Loucy (cell line): ENCODE results near the gene C7orf33.

ENCODE experiments used
- H2AFZ ChIP-seq: fragments of 200-600 bp; sonication (generic); 2 replicates; pipeline ENCODE4 v1.6.0; 2016; ENCODE audit warnings: antibody characterized with exemption, mild to moderate bottlenecking, low read length, moderate library complexity
- H3F3A ChIP-seq: fragments of 200-600 bp; 2 replicates; pipeline ENCODE4 v1.6.0; 2016; ENCODE audit warnings: antibody characterized with exemption, low read depth, mild to moderate bottlenecking
- H3K27me3 ChIP-seq: fragments of 200-600 bp; sonication (generic); 2 replicates; pipeline ENCODE4 v1.6.1; 2014; ENCODE audit warnings: low read length, mild to moderate bottlenecking; ENCODE audit not compliant: insufficient read depth, poor library complexity, severe bottlenecking
- H3K36me3 ChIP-seq: fragments of 200-600 bp; sonication (generic); 2 replicates; pipeline ENCODE4 v1.6.1; 2016; ENCODE audit warnings: low read length; ENCODE audit not compliant: insufficient read depth
- H3K4me1 ChIP-seq: fragments of 200-600 bp; sonication (generic); 2 replicates; pipeline ENCODE4 v1.5.1; 2014; ENCODE audit warnings: low read length, mild to moderate bottlenecking; ENCODE audit not compliant: insufficient read depth, poor library complexity, severe bottlenecking
- H3K4me2 ChIP-seq: fragments of 200-600 bp; sonication (generic); 2 replicates; pipeline ENCODE4 v1.6.0; 2014; ENCODE audit warnings: antibody characterized with exemption, low read length, low read depth, mild to moderate bottlenecking; ENCODE audit not compliant: poor library complexity, severe bottlenecking
- H3K4me3 ChIP-seq: fragments of 200-600 bp; sonication (generic); 2 replicates; pipeline ENCODE4 v1.5.1; 2014; ENCODE audit warnings: low read length, mild to moderate bottlenecking, mixed read lengths; ENCODE audit not compliant: poor library complexity, severe bottlenecking
- H3K79me2 ChIP-seq: fragments of 200-600 bp; sonication (generic); 2 replicates; pipeline ENCODE4 v1.6.1; 2014; ENCODE audit warnings: low read length; ENCODE audit not compliant: insufficient read depth
- H3K9ac ChIP-seq: fragments of 200-600 bp; sonication (generic); 2 replicates; pipeline ENCODE4 v1.6.0; 2014; ENCODE audit warnings: mild to moderate bottlenecking, low read depth, low read length, moderate library complexity; ENCODE audit not compliant: poor library complexity, severe bottlenecking
- H3K9me2 ChIP-seq: fragments of 200-600 bp; sonication (generic); replicated peaks from 2 replicates; pipeline ENCODE4 v1.6.1; 2016; ENCODE audit warnings: low read depth, low read length, mixed read lengths
- H3K9me3 ChIP-seq: fragments of 200-600 bp; sonication (generic); 2 replicates; pipeline ENCODE4 v1.6.1; 2014; ENCODE audit warnings: mild to moderate bottlenecking, antibody characterized with exemption, low read length, low read depth; ENCODE audit not compliant: insufficient read depth
- H4K20me1 ChIP-seq: fragments of 200-600 bp; sonication (generic); 2 replicates; pipeline ENCODE4 v1.6.0; 2014; ENCODE audit warnings: antibody characterized with exemption, low read length, mild to moderate bottlenecking; ENCODE audit not compliant: insufficient read depth, poor library complexity, severe bottlenecking
- EZH2phosphoT487 ChIP-seq: fragments of 200-600 bp; IDR thresholded peaks from 2 replicates; pipeline ENCODE4 v1.6.1; 2018; ENCODE audit warnings: antibody characterized with exemption, mild to moderate bottlenecking, moderate library complexity, borderline replicate concordance
- TF ChIP-seq, protein P1 (sequence below): fragments of 200-600 bp; sonication (generic); conservative IDR thresholded peaks from 2 replicates; pipeline ENCODE4 v1.5.1; 2014; ENCODE audit warnings: mild to moderate bottlenecking, antibody characterized with exemption, low read length

C7orf33 gene

DNA sequence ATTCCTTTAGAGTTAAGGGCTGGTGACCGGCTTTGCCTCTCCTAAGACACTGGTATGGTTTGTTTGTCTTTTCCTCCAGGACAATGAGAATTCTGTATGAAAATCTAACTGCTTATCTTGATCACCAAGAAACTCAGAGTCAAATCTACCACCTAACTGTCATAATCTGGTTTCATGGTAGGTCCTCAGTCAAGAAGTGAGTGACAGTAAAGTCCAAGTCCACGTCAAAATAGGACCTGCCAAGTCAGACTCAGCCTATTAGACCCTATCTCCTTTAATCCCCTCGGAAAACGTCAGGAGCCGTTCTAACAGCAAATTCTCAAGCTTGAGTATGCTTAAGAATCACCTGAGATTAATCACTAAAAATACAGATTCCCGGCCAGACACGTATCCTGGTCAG is 37.4 kb downstream of the C7orf33 start:
- no peaks in the 10 kb centered on the region for H3K27me3 ChIP-seq
- no peak overlapping the region for H3K9ac ChIP-seq

DNA sequence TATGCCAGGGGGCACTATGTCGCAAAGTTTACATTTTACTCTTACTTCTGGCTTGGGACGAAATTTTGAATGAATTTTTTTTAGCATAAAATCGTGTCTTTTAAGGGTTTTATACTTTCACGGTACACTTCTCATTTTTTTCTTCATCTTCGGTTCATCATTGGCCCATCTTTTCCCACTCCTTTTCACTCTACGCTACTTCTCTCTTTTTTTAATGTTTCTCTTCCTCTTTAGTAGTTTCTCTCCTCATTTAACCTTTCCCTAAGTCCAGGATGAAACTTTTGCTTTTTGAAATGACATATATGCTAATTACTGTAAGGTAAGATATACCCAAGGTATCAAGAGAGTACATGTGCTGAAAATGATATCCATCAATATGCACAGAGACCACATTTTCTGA is 39.5 kb downstream of the C7orf33 start:
- Histone ChIP-seq H3F3A (no peaks in the 10 kb centered on the region), H3K79me2 (no peaks in the 10 kb centered on the region), H3K9me3 (no peaks in the 10 kb centered on the region), H3K4me2 (no peak overlapping the region), H2AFZ (no peak overlapping the region), H3K27me3 (no peaks in the 10 kb centered on the region), H3K4me1 (peaks cover 4% of the 10 kb centered on the region), H3K4me3 (no peak overlapping the region), H3K9ac (no peak overlapping the region), H3K9me2 (no peaks in the 10 kb centered on the region), H4K20me1 (no peaks in the 10 kb centered on the region), H3K36me3 (no peaks in the 10 kb centered on the region)
- TF ChIP-seq, protein P1, sequence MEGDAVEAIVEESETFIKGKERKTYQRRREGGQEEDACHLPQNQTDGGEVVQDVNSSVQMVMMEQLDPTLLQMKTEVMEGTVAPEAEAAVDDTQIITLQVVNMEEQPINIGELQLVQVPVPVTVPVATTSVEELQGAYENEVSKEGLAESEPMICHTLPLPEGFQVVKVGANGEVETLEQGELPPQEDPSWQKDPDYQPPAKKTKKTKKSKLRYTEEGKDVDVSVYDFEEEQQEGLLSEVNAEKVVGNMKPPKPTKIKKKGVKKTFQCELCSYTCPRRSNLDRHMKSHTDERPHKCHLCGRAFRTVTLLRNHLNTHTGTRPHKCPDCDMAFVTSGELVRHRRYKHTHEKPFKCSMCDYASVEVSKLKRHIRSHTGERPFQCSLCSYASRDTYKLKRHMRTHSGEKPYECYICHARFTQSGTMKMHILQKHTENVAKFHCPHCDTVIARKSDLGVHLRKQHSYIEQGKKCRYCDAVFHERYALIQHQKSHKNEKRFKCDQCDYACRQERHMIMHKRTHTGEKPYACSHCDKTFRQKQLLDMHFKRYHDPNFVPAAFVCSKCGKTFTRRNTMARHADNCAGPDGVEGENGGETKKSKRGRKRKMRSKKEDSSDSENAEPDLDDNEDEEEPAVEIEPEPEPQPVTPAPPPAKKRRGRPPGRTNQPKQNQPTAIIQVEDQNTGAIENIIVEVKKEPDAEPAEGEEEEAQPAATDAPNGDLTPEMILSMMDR: no peak
- TF ChIP-seq EZH2phosphoT487: no peak

More for the DNA sequence above, 37.4 kb downstream of the C7orf33 start:
- Histone ChIP-seq H3K4me1 (peaks cover 4% of the 10 kb centered on the region), H3K79me2 (no peaks in the 10 kb centered on the region), H3F3A (no peaks in the 10 kb centered on the region), H4K20me1 (no peaks in the 10 kb centered on the region), H3K4me2 (no peak overlapping the region), H3K4me3 (no peak overlapping the region), H2AFZ (no peak overlapping the region), H3K9me3 (no peaks in the 10 kb centered on the region), H3K9me2 (no peaks in the 10 kb centered on the region), H3K36me3 (no peaks in the 10 kb centered on the region)
- TF ChIP-seq, protein P1: no peak
- TF ChIP-seq EZH2phosphoT487: no peak

DNA sequence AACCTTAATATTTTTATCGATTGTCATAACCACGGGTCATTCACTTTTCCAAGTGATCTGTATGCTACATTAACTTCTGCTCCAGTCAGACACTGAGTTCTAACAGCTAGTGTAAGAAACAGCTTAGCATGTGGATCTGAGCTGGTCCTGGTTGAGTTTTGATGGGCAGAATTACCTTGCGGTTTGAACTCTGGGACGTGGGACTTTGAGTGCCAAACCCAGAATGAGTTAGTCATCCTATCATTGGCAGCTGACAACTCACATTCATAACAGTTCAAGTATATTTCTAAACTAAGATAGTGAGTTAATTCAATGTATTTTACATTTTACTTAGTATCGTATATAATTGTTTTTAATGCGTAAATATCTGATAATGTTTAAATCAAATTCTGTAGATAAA is 43.2 kb downstream of the C7orf33 start:
- TF ChIP-seq, protein P1: no peak
- TF ChIP-seq EZH2phosphoT487: no peak
- no peaks in the 10 kb centered on the region for H3K79me2 ChIP-seq
- H3F3A ChIP-seq: no peaks in the 10 kb centered on the region
- no peaks in the 10 kb centered on the region for H3K36me3 ChIP-seq
- no peaks in the 10 kb centered on the region for H4K20me1 ChIP-seq
- H3K9me2 ChIP-seq: no peaks in the 10 kb centered on the region
- no peak overlapping the region for H3K9ac ChIP-seq
- H3K4me2 ChIP-seq: no peak overlapping the region
- H3K9me3 ChIP-seq: no peaks in the 10 kb centered on the region
- H2AFZ ChIP-seq: no peak overlapping the region
- H3K4me3 ChIP-seq: no peak overlapping the region
- no peaks in the 10 kb centered on the region for H3K27me3 ChIP-seq
- peaks cover 2% of the 10 kb centered on the region for H3K4me1 ChIP-seq
